Body of pancreas (tissue), 4 donors: ENCODE data around the gene BOC. TPM values are rescaled to one million over a fixed set of nuclear protein-coding genes. Genes with fewer than 3 reads are reported as not detected.

Experiments used
- ATAC-seq: fragments of 150-250 bp; one replicate; pipeline ENCODE4 v1.9.1; 2016
- DNase-seq, 4 donors: peaks; one replicate each; pipeline ENCODE4 v3.0.0-alpha.2; 2019
- H3K27ac ChIP-seq, 4 donors: fragments of 200-600 bp; sonication (generic); 1 replicate in 3 of 4; 2 replicates in 1 of 4; pipeline versions ENCODE4 v1.5.1 to v1.6.1; 2016 to 2019; ENCODE audit warnings: mild to moderate bottlenecking in 1 of 4, mixed read lengths in 1 of 4, moderate library complexity in 1 of 4
- H3K27me3 ChIP-seq, 2 donors: fragments of 200-600 bp; sonication (generic); one replicate each; pipeline ENCODE4 v1.6.0; 2016; ENCODE audit warnings: mild to moderate bottlenecking in 1 of 2
- H3K36me3 ChIP-seq, 2 donors: fragments of 200-600 bp; sonication (generic); replicated peaks in 1 of 2; 2 replicates each; pipeline ENCODE4 v1.5.1; 2016; ENCODE audit warnings: low read depth in 2 of 2; ENCODE audit not compliant: insufficient read depth in 1 of 2
- H3K4me1 ChIP-seq: fragments of 200-600 bp; sonication (generic); one replicate; pipeline ENCODE4 v1.6.0; 2016
- H3K4me3 ChIP-seq, 2 donors: fragments of 200-600 bp; sonication (generic); 1 replicate in 1 of 2; 2 replicates in 1 of 2; pipeline ENCODE4 v1.5.1; 2016 to 2019
- H3K9me3 ChIP-seq, 3 donors: fragments of 200-600 bp; sonication (generic); 1 replicate in 2 of 3; 2 replicates in 1 of 3; pipeline ENCODE4 v1.5.1; 2016
- POLR2A ChIP-seq, 3 donors: fragments of 450-650 bp; IDR thresholded peaks; one replicate each; pipeline ENCODE4 v1.6.1; 2016; ENCODE audit warnings: antibody characterized with exemption in 3 of 3, mild to moderate bottlenecking in 2 of 3
- WGBS, 2 donors: methylation state at CpG; one replicate each; pipeline ENCODE4 v1.1.5; 2017; 5-methylcytosine and 5-hydroxymethylcytosine counted together
- intact Hi-C: fragments of 100-400 bp; cut with DNase I; formaldehyde crosslinking; loops from one replicate; pipeline ENCODE4 v1.15.1; 2023
- total RNA-seq, 2 donors: library from RNA; depleted of rRNA; stranded (reverse); fragments of >200 nt; gene quantifications; one replicate each; pipeline ENCODE4 v1.1.0, GENCODE V29; 2016
- TF ChIP-seq, protein P1 (sequence below), 7 experiments: fragments of 450-650 bp in 4 of 7; fragments of 200-600 bp in 3 of 7; sonication (generic) in 3 of 7; IDR thresholded peaks; one replicate each; pipeline ENCODE4 v1.5.1; 2016 to 2019; ENCODE audit warnings: antibody characterized with exemption in 7 of 7

Gene BOC
- total RNA-seq, 2 donors from 2014 or later: 22.7 to 29.6 TPM

- Histone ChIP-seq H3K27me3 (no peaks in the 10 kb centered on the region), H3K27ac (no peak overlapping the region), H3K4me1 (no peaks in the 10 kb centered on the region), H3K4me3 (no peak overlapping the region), H3K36me3 (no peaks in the 10 kb centered on the region), H3K9me3 (peaks cover 0 to 4% (median 0%) of the 10 kb centered on the region in 3 donors)
- DNase-seq (no peak), ATAC-seq (no peak)
- TF ChIP-seq, protein P1, sequence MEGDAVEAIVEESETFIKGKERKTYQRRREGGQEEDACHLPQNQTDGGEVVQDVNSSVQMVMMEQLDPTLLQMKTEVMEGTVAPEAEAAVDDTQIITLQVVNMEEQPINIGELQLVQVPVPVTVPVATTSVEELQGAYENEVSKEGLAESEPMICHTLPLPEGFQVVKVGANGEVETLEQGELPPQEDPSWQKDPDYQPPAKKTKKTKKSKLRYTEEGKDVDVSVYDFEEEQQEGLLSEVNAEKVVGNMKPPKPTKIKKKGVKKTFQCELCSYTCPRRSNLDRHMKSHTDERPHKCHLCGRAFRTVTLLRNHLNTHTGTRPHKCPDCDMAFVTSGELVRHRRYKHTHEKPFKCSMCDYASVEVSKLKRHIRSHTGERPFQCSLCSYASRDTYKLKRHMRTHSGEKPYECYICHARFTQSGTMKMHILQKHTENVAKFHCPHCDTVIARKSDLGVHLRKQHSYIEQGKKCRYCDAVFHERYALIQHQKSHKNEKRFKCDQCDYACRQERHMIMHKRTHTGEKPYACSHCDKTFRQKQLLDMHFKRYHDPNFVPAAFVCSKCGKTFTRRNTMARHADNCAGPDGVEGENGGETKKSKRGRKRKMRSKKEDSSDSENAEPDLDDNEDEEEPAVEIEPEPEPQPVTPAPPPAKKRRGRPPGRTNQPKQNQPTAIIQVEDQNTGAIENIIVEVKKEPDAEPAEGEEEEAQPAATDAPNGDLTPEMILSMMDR (IDR thresholded peaks at IDR 0.05): no peak
- no peak for TF ChIP-seq POLR2A (IDR thresholded peaks at IDR 0.05)
- intact Hi-C loops: no loop called here
- 89 to 93% methylated on average over 3 of the region's 3 CpGs for WGBS, 2 donors
These were observed 101.1 kb downstream of the BOC start for GRCh38 chr3:113312416-113312815.

DNA sequence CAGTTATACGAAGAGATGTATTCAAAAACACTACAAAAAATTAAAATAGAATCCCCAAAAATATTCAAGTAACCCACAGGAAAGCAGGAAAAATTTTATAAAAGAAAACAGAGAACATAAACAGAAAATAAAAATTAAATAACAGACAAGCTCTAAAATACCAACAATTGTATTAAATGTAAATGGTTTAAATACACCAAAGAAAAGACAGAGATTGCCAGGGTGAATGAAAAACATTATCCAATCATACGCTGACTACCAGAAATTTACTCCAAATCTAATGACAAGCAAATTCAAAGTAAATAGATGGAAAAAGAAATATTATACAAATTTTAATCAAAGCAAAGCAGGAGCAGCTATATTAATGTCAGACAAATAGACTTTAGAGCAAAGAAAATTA, 103.6 kb downstream of the BOC start:
- no peak overlapping the region for H3K4me3 ChIP-seq

DNA sequence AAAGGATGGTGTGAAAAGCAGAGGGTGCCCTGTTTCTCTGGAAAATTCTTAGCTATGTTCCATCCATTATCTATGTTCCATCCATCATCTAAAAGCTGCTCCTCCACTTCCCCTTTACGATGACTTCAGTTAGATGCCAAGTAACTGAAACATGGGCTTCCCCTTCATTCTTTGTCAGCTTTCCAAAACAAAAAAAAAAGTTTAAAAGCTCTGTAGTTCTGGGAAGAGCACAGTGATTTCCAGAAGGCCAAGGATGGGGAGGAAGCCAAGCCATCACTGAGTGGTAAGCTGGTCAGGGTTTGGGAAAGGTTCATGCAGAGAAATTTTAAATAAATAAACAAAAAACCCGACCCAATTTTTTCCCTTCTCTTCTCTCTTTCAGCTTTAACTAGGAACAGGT, 118.4 kb downstream of the BOC start:
- Histone ChIP-seq H3K27ac (no peak overlapping the region), H3K4me3 (no peak overlapping the region), H3K9me3 (no peaks in the 10 kb centered on the region), H3K36me3 (no peaks in the 10 kb centered on the region), H3K27me3 (no peaks in the 10 kb centered on the region), H3K4me1 (no peaks in the 10 kb centered on the region)
- TF ChIP-seq, protein P1 (IDR thresholded peaks at IDR 0.05): no peak
- TF ChIP-seq POLR2A (IDR thresholded peaks at IDR 0.05): no peak
- intact Hi-C loops: no loop called here
- WGBS, 2 donors: 60 to 67% methylated on average over 2 of the region's 2 CpGs
- no peak for DNase-seq
- ATAC-seq: no peak

More for the DNA sequence above, 103.6 kb downstream of the BOC start:
- Histone ChIP-seq H3K36me3 (no peaks in the 10 kb centered on the region), H3K27ac (no peak overlapping the region), H3K9me3 (peaks cover 0 to 4% (median 0%) of the 10 kb centered on the region in 3 donors), H3K27me3 (no peaks in the 10 kb centered on the region), H3K4me1 (no peaks in the 10 kb centered on the region)
- intact Hi-C loops: no loop called here
- ATAC-seq (no peak), DNase-seq (no peak)
- 95 to 98% methylated on average over 2 of the region's 2 CpGs for WGBS, 2 donors
- TF ChIP-seq POLR2A (IDR thresholded peaks at IDR 0.05): no peak
- TF ChIP-seq, protein P1 (IDR thresholded peaks at IDR 0.05): no peak

GRCh38 chr3:113330742-113331141, 119.4 kb downstream of the BOC start:
- Histone ChIP-seq H3K27me3 (no peaks in the 10 kb centered on the region), H3K4me3 (no peak overlapping the region), H3K4me1 (no peaks in the 10 kb centered on the region), H3K27ac (no peak overlapping the region), H3K36me3 (no peaks in the 10 kb centered on the region), H3K9me3 (no peaks in the 10 kb centered on the region)
- DNase-seq: no peak
- WGBS, 2 donors: 64 to 76% methylated on average over 2 of the region's 2 CpGs
- ATAC-seq: no peak
- intact Hi-C loops: no loop called here
- TF ChIP-seq, protein P1 (IDR thresholded peaks at IDR 0.05): no peak
- no peak for TF ChIP-seq POLR2A (IDR thresholded peaks at IDR 0.05)

DNA sequence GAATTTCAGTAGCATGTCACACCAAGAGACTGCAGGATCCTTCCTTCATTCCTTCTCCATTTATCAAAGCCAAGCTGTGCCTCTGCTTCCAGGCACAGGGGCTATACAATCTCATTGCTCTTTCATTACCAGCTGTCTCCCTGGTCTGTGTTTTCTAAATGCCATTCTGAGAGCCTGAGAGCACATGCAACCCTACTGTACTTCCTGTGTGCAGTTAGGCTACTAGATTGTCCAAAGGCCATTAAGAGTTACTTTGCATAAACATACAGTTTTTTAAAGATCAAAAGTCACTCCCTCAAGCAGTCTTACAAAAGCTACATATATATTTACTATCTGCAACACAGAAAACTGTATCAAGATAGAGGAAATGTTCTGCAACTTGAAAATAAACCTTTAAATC, 119.8 kb downstream of the BOC start:
- ATAC-seq (no peak), DNase-seq (no peak)
- Histone ChIP-seq H3K36me3 (no peaks in the 10 kb centered on the region), H3K4me1 (no peaks in the 10 kb centered on the region), H3K9me3 (no peaks in the 10 kb centered on the region), H3K27me3 (no peaks in the 10 kb centered on the region), H3K27ac (no peak overlapping the region), H3K4me3 (no peak overlapping the region)
- intact Hi-C loops: no loop called here
- no peak for TF ChIP-seq POLR2A (IDR thresholded peaks at IDR 0.05)
- TF ChIP-seq, protein P1 (IDR thresholded peaks at IDR 0.05): no peak
